Measurements from ENCODE around the gene HKDC1.
"Not testable (repeated sequence)": the region's sequence is repeated elsewhere in the genome, so short reads cannot be mapped to it uniquely, and the experiment has no call there.

The HKDC1 gene

DNA sequence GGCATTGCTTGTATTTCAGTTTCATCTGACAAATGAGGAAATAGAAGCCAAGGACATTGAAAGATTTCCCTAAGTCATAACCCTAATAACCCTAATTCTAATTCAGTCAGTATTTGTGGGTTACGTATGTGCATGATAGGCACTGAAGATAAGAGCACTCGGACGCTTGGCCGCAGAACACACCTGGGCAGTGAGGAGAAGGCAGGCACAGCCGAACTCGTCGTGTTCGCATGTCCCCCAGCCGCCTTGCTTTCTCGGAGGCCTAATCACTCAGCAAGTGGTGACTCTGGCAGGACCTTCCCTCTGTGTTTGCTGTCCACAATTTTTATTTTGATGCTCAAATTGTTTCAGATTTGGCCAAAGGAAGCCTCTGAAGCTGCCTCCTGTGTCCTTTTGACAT lies 23.7 kb downstream of the HKDC1 start:
- no peak for DNase-seq (ENCODE audit: low read depth)

DNA sequence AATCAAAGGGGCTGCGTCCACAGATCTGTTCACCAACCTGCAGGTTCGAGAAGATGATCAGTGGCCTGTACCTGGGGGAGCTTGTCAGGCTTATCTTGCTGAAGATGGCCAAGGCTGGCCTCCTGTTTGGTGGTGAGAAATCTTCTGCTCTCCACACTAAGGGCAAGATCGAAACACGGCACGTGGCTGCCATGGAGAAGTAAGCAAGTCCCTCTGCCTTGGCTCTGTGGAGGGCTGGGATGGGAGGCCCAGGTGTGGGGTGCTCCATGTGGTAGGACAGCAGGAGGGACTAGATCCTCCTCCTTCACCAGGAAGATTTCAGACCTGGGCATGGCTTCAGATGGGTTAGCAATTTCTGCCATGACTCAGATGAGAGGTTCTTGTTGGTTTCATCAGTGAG lies 25.9 kb downstream of the HKDC1 start:
- no peak for DNase-seq (ENCODE audit: low read depth)

DNA sequence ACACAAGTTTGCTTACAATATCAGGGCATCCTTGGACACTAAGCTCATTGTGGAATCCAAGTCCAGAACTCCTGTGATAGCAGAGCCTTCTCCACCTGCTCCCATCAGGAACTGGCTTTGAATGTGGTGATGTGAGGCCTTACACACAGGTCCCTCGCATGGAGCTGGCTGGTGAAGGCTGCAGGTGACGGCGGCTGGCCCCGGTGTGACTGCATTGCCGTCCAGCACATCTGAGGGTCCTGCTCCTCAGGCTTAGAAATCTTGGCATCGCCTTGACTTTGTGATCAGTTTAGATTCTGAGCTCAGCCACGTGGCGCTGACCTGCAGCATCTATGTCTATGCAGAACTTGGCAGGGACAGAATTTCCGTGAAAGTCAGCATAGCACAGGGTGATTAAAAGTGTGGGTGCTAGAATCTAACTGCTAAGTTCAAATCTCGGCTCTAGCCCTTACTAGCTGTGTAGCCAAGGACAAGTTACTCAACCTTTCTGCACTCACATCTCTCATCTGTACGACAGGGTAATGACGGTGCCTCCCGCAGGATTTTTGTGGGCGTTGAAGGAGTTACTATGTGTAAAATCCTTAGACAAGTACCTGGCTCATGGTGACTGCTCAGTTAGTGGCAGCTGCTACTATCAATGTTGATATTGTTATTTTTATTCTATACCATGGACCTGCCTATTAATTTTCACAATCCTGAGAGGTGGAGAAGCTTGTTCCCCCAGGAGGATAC lies 26.6 kb downstream of the HKDC1 start:
- no peak for DNase-seq (ENCODE audit: low read depth)

DNA sequence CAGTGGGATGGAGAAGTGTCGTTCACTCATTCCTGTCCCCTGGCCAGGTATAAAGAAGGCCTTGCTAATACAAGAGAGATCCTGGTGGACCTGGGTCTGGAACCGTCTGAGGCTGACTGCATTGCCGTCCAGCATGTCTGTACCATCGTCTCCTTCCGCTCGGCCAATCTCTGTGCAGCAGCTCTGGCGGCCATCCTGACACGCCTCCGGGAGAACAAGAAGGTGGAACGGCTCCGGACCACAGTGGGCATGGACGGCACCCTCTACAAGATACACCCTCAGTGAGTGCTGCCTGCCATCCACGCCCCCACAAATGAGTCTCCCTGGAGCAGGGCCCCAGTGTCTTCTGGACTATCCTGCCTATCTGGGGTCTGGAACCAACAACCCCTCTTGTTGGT lies 27.2 kb downstream of the HKDC1 start:
- DNase-seq (ENCODE audit: low read depth), result no peak

DNA sequence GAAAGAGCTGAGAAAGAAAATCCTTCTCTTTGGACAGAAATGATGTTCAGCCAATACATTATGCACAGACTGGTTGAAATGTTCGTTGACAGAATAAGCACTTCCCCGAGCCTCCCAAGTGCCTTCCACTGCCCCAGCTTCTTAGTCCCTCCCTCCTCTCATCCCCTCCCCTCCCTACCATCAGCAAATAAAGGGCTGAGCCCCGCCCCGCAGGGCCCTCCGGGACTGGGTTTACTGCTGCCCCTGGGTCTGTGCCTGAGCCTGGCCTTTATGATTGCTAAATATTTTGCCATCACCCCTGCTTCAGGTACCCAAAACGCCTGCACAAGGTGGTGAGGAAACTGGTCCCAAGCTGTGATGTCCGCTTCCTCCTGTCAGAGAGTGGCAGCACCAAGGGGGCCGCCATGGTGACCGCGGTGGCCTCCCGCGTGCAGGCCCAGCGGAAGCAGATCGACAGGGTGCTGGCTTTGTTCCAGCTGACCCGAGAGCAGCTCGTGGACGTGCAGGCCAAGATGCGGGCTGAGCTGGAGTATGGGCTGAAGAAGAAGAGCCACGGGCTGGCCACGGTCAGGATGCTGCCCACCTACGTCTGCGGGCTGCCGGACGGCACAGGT lies 28.1 kb downstream of the HKDC1 start:
- DNase-seq (ENCODE audit: low read depth), result no peak

DNA sequence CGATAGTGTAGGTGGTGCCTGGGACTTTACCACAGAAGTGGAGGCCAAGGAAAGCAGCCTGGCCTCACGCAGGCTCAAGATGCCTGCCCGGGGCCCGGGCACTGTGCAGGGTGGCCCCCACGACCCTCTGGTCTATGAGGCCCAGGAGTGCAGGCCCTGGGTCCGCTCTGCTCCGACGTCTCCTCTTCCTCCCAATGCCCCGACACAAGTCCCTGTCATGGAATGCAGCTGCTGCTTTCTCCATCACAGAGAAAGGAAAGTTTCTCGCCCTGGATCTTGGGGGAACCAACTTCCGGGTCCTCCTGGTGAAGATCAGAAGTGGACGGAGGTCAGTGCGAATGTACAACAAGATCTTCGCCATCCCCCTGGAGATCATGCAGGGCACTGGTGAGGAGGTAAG lies 29.9 kb downstream of the HKDC1 start:
- no peak for DNase-seq (ENCODE audit: low read depth)

DNA sequence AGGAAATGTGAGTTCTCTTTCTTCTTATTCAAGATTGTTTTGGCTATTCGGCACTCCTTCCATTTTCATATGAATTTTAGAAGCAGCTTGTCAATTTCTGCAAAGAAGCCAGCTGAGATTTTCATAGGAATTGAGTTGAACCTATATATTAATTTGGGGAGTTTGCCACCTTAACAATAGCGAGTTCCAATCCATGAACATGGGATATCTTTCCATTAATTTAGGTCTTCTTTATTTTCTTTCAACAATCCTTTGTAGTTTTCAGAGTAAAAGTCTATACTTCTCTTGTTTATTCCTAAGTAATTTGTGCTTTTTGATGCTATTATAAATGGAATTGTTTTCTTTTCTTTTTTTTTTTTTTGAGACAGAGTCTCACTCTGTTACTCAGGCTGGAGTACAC lies 31.3 kb downstream of the HKDC1 start:
- DNase-seq (ENCODE audit: low read depth), result not testable (repeated sequence)

DNA sequence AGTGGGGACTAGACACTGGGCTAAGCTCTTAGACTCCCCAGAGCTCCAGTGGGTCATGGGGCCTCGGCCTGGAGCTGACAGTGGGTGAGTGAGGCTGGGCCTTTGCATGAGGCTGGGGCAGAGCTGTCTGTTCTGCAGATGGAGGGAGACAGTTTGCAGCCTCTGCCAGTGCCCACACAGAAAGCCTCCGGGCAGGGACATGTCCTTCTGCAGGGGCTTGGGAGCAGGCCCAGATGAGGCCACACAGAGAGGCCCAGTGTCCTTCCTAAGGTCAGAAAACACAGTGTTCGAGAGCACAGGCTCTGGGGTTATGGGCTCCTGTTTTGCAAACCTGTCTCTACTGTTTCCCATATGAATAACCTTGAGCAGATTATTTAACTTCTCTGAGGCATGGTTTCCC lies 33.0 kb downstream of the HKDC1 start:
- DNase-seq (ENCODE audit: low read depth), result no peak

DNA sequence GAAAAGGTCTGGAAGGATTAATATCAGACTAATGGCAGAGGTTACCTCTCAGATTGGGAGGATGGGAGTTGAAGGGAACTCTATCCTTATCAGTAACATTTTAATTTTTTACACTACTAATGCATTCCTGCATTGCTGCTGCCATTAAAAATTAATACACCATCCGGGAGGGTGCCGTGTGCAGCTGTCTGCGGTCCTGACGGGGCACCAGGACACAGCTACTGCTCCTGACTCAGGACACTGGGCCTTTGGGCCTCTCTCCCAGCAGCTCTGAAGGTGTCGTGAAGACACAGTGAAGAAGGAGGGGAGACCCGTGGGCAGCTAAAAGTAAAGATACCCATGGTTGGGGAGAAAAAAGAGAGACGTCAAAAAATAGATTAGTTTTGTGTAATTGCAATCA lies 34.7 kb downstream of the HKDC1 start:
- no peak for DNase-seq (ENCODE audit: low read depth)

DNA sequence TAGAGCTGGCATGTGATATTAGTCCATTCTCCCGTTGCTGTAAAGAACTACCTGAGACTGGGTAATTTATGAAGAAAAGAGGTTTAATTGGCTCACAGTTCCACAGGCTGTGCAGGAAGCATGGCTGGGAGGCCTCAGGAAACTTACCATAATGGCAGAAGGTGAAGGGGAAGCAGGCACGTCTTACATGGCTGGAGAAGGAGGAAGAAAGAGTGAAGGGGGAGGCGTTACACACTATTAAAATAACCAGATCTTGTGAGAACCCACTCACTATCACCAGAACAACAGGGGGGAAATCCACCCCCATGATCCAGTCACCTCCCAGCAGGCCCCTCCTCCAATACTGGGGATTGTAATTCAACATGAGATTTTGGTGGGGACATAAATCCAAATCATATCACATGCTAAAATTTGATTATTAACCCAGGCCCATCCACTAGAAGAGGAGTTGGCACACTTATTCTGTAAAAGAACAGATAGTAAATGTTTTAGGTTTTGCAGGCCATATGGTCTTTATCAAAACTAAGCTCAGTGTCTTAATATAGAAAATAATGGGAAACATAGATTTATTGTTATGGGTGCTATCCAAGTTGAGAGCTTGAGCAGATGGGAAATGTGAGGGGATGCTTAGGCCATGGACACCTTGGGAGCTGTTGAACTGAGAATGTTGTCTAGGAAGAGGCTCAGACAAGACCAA lies 39.6 kb downstream of the HKDC1 start:
- DNase-seq (ENCODE audit: low read depth), result no peak

DNA sequence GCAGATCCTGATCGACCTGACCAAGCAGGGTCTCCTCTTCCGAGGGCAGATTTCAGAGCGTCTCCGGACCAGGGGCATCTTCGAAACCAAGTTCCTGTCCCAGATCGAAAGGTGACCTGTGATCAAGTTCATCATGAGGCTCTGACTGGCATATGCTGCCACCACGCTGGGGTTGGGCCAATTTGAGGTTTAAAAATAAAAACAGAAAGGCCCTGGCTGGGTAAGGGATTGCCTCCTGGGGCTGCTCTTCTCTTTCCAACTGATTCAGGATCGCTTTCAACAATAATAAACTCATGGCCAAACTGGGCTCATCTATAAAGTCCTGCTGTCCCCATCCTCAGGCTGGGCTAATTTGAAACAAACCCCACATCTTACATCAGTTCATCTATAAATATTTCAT lies 41.1 kb downstream of the HKDC1 start:
- no peak for DNase-seq (ENCODE audit: low read depth)

DNA sequence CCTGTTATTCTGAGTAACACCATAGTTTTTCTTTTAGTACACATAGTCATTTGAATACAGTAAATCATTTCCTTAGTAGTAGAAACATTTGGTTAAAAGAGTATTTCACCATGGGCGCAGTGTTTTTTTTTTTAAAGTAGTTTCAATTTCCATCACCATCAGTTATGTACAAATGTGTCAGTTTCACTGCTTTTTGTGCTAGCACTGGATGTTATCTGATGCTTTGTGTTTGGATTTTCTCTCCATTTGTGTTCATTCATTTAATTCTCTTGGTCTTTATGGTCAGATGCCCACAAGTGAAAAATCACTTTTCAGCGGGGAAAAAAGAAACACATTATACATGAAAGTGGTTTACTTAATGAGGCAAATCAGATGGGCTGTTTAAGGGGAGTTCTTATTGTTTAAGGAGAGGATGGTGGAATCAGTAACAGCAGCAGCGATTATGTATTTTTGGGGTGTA lies 42.2 kb downstream of the HKDC1 start:
- no peak for DNase-seq (ENCODE audit: low read depth)

DNA sequence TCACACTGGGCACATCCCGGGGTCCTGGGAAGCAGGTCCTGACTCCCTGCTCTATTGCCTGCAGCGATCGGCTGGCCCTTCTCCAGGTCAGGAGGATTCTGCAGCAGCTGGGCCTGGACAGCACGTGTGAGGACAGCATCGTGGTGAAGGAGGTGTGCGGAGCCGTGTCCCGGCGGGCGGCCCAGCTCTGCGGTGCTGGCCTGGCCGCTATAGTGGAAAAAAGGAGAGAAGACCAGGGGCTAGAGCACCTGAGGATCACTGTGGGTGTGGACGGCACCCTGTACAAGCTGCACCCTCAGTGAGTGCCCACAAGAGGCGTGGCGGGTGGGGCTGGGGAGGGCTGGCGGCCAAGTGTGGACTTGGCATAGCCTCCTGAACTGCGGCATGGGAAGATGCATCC lies 45.4 kb downstream of the HKDC1 start:
- no peak for DNase-seq (ENCODE audit: low read depth)

DNA sequence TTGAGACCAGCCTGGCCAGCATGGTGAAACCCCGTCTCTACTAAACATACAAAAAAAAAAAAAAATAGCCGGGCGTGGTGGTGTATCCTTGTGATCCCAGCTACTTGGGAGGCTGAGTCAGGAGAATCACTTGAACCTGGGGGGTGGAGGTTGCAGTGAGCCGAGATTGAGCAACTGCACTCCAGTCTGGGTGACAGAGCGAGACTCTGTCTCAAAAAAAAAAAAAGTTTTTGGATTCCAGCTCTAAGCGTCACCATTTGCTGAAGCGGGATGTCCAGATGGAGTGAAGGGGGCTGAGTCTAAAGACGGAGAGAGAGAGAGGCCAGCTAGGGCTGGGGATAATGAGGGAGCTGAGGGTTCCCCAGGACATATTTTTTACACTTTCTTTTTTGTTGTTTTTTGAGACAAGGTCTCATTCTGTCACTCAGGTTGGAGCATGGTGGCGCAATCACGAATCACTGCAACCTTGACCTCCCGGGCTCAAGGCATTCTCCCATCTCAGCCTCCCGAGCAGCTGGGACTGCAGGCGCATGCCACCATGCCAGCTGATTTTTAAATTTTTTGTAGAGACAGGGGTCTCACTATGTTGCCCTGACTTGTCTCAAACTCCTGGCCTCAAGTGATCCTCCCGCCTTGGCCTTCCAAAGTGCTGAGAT lies 48.8 kb downstream of the HKDC1 start:
- no peak for DNase-seq (ENCODE audit: low read depth)

DNA sequence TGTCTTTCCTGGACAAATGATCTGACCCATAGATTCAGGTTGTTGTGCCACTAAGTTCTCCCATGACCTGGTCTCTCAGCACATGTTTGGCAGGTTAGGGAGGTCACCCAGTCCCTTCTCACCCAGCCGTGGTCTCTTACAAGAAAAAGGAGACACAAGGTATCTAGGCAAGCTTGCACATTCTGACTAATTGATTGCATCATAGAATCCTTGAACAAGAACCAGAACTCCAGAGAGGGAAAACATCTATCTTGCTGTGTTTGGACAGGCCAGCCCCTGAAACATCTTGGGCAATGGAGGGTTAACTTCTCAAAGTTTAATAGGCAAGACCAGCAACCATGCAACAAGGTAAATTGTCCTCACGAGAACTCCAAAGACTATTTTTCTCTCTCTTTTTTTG lies 49.6 kb downstream of the HKDC1 start:
- no peak for DNase-seq (ENCODE audit: low read depth)

DNA sequence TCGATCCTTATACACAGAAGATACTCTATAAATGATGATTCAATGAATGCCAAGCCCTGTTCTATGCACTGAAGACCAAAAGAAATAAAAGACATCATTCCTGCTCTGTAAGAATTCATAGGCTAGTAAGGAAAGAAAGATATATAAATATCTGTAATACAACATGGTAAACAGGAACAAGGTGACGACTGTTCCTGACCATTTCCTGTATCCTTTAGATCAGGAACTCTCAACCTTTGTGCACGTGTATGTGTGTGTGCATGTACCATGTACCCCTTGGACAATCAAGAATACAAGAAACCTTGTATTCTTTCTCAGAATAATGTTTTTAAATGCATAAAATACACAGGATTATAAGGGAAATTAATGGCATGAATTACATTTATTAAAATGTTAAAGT lies 50.9 kb downstream of the HKDC1 start:
- DNase-seq (ENCODE audit: low read depth), result no peak

DNA sequence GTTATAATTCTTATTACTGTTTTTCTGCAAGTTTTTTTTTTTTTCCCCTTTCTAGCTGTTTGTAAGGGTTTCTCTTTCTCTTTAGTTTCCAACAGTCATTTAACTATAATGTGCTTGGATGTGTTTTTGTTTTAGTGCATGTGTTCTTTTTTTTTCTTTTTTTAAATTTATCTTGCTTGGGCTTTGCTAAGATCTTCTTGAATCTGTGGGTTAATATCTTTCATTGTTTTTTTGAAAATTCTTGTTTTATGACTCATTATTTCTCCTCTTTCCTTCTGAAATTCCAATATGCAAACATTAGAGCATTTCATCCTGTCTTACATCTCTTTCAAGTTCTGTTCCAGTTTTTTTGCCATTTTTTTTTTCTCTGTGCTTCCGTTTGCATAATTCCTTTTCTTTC lies 52.5 kb downstream of the HKDC1 start:
- DNase-seq (ENCODE audit: low read depth), result no peak

DNA sequence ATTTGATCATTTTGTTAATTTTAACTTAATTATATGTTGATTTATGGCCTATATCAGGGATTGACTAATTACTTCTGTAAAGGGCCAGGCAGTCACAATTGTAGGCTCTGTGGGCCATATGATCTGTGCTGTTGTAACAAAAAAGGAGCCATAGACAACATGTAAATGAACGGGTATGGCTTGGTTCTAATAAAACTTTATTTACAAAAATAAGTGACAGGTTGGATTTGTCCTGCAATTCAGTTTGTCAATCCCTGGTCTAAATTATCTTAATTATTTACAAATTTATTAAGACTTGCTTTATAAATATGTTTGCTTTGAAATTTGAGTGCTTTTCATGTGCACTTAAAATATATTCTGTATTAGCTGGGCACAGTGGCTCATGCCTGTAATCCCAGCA lies 55.3 kb downstream of the HKDC1 start:
- no peak for DNase-seq (ENCODE audit: low read depth)

DNA sequence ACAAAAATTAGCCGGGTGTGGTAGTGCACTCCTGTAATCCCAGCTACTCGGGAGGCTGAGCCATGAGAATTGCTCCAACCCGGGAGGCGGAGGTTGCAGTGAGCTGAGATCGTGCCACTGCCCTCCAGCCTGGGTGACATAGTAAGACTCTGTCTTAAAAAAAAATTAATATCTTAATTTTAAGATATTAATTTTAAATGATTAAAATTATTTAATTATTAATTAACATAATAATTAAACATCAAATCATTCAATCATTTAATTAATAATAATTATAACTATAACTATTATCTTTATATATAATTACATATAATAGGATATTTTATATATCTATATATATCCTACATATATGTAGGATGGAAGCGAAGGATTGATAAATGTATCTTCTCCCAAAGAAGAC lies 56.4 kb downstream of the HKDC1 start:
- DNase-seq (ENCODE audit: low read depth), result no peak

DNA sequence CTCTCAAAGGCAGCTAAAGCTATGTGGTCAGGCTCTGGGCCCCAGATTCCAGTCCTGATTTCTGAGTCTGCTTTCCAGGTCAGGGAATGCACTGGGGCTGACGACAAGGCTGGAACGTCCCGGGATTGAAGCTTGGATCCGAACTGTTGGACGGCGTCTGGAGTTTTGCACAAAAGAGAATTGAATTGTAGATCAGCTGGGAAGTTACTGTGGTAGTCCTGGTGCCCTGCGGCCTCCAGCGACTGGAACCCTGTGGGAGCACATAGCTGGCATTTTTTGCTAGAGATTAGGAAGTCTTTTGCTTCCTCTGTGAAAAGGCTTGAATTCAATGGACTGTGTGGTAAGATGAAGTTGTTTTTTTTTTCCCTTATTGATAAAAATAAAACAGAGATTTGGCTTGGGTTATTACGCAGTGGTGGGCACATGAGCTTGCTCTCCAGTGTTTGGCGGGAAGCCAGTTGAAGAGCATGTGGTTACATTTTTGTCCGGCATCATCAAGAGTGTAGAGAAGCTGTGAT lies 58.4 kb downstream of the HKDC1 start, which contains the start of gene HK1:
Gene HK1, plus strand, starts transcription at position 51 of the 518 bp plus-strand sequence.
- no peak for DNase-seq (ENCODE audit: low read depth)

DNA sequence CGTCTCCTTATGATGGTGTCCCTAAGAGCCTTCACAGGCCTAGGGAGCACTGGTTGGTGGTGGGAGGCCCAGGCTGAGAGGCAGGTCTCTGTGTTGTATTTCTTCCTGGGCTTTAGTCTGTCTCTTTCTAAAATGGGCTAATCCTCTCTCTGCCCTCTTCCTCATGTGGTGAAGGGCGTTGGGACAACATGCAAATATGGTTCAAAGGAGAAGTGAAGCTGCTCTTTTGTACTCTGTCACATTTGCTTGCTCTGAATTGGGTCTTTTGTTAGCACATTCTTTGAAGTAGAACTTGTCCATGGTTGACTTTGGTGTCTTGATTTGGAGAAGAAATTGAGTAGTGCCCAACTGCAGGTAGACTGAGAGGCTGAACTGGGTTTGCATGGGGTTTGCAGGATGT lies 59.0 kb downstream of the HKDC1 start:
- no peak for DNase-seq (ENCODE audit: low read depth)
